ENCODE measurements around the gene IMPACT.
A peak's percentile ranks its signal among the peaks of the same experiment; 100 is the strongest.

IMPACT gene

DNA sequence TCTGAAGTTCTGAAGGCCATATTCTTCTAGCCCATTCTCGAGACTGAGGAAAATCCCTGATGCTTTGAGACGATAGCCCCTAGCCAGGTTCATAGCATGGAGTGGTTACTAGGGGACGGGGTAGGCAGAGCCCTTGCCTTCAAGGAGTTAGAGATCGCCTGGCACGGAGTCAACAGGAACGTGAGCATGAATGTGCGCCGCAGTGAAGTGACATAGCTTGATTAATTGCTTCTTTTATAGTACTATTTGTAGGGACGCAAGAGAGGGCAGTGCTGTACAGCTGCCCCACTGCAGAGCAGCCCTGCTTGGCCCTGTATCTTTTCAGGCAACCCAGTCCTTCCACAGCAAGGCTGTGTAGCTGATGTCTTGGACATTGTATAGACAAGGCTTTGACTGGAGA is 60.2 kb downstream of the IMPACT start:
- TF ChIP-seq, protein P1, sequence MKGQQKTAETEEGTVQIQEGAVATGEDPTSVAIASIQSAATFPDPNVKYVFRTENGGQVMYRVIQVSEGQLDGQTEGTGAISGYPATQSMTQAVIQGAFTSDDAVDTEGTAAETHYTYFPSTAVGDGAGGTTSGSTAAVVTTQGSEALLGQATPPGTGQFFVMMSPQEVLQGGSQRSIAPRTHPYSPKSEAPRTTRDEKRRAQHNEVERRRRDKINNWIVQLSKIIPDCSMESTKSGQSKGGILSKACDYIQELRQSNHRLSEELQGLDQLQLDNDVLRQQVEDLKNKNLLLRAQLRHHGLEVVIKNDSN (IDR thresholded peaks at IDR 0.05), result no peak
- TF ChIP-seq TAF1 (IDR thresholded peaks at IDR 0.05; ENCODE audit: low read depth), result no peak
- no peak for TF ChIP-seq CEBPB (IDR thresholded peaks at IDR 0.05)
- TF ChIP-seq RAD21 (IDR thresholded peaks at IDR 0.05; ENCODE audit: low read depth), result no peak
- no peak for TF ChIP-seq TCF12 (IDR thresholded peaks at IDR 0.05; ENCODE audit: low read depth)
- no peak for TF ChIP-seq NFIC (IDR thresholded peaks at IDR 0.05)
- TF ChIP-seq ZBTB7A (IDR thresholded peaks at IDR 0.05; ENCODE audit: low read depth), result no peak
- TF ChIP-seq FOXM1 (IDR thresholded peaks at IDR 0.05; ENCODE audit: borderline replicate concordance, low read depth), result no peak
- TF ChIP-seq, protein P2, sequence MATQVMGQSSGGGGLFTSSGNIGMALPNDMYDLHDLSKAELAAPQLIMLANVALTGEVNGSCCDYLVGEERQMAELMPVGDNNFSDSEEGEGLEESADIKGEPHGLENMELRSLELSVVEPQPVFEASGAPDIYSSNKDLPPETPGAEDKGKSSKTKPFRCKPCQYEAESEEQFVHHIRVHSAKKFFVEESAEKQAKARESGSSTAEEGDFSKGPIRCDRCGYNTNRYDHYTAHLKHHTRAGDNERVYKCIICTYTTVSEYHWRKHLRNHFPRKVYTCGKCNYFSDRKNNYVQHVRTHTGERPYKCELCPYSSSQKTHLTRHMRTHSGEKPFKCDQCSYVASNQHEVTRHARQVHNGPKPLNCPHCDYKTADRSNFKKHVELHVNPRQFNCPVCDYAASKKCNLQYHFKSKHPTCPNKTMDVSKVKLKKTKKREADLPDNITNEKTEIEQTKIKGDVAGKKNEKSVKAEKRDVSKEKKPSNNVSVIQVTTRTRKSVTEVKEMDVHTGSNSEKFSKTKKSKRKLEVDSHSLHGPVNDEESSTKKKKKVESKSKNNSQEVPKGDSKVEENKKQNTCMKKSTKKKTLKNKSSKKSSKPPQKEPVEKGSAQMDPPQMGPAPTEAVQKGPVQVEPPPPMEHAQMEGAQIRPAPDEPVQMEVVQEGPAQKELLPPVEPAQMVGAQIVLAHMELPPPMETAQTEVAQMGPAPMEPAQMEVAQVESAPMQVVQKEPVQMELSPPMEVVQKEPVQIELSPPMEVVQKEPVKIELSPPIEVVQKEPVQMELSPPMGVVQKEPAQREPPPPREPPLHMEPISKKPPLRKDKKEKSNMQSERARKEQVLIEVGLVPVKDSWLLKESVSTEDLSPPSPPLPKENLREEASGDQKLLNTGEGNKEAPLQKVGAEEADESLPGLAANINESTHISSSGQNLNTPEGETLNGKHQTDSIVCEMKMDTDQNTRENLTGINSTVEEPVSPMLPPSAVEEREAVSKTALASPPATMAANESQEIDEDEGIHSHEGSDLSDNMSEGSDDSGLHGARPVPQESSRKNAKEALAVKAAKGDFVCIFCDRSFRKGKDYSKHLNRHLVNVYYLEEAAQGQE (IDR thresholded peaks at IDR 0.05; ENCODE audit: low read depth), result no peak
- no peak for TF ChIP-seq CREB1 (IDR thresholded peaks at IDR 0.05; ENCODE audit: low read depth)
- no peak for TF ChIP-seq TEAD4 (IDR thresholded peaks at IDR 0.05)
- TF ChIP-seq YY1 (IDR thresholded peaks at IDR 0.05; ENCODE audit: low read depth), result no peak
- TF ChIP-seq, protein P3, sequence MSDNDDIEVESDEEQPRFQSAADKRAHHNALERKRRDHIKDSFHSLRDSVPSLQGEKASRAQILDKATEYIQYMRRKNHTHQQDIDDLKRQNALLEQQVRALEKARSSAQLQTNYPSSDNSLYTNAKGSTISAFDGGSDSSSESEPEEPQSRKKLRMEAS (IDR thresholded peaks at IDR 0.05), result no peak
- TF ChIP-seq EP300 (IDR thresholded peaks at IDR 0.05; ENCODE audit: borderline replicate concordance), result no peak
- TF ChIP-seq EGR1 (IDR thresholded peaks at IDR 0.05), result no peak

DNA sequence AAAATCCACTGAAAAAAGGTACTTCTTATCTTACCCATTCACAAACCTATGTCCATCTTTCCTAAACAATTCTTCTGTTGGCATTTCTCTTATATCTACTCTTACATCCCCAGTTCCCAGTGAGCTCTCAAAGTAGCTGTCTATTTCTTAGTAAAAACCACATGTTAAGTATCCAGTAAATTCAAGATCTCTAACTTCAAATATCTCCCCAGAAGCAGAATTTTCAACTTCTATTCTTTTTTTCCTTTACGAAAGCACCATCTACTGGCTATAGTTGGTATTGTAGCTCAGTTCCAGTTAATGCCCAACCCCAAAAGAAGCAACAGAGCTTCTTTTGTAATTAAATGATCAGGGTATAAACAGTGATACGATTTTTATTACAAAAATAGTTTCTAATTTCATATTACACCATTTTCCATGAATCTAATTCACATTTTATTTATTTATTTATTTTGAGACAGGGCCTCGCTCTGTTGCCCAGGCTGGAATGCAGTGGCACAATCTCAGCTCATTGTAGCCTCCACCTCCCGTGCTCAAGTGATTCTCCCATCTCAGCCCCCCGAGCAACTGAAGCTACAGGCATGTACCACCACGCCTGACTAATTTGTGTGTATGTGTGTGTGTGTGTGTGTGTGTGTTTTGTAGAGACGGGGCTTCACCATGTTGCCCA is 62.5 kb downstream of the IMPACT start:
- TF ChIP-seq, protein P1 (IDR thresholded peaks at IDR 0.05), result no peak
- peak; percentile 67 for TF ChIP-seq RAD21 (IDR thresholded peaks at IDR 0.05; ENCODE audit: low read depth)

DNA sequence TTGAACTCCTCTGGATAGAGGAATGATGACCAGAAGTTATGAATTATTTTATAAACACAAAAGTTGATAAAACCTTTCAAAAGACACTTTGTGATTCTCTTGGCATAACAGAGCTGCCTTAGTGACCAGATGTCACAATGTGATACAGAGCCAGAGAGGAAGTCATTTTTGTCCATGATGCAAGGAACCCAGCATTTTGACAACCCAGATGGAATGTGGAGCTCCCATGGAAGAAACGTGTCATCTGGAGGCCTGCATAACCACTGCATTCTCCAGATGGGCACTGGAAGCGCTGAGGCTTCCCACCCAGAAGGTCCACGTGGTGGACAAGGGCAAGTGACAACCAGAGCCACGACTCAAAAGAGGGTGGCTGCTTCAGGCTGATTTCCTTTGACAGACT is 64.1 kb downstream of the IMPACT start:
- TF ChIP-seq FOXM1 (IDR thresholded peaks at IDR 0.05; ENCODE audit: borderline replicate concordance, low read depth) (no peak), CEBPB (IDR thresholded peaks at IDR 0.05) (no peak), NFIC (IDR thresholded peaks at IDR 0.05) (no peak), EGR1 (IDR thresholded peaks at IDR 0.05) (no peak), TAF1 (IDR thresholded peaks at IDR 0.05; ENCODE audit: low read depth) (no peak), CREB1 (IDR thresholded peaks at IDR 0.05; ENCODE audit: low read depth) (no peak), TCF12 (IDR thresholded peaks at IDR 0.05; ENCODE audit: low read depth) (no peak), RAD21 (IDR thresholded peaks at IDR 0.05; ENCODE audit: low read depth) (no peak), YY1 (IDR thresholded peaks at IDR 0.05; ENCODE audit: low read depth) (no peak), ZBTB7A (IDR thresholded peaks at IDR 0.05; ENCODE audit: low read depth) (no peak)
- TF ChIP-seq, protein P3 (IDR thresholded peaks at IDR 0.05), result no peak
- TF ChIP-seq, protein P2 (IDR thresholded peaks at IDR 0.05; ENCODE audit: low read depth), result no peak

DNA sequence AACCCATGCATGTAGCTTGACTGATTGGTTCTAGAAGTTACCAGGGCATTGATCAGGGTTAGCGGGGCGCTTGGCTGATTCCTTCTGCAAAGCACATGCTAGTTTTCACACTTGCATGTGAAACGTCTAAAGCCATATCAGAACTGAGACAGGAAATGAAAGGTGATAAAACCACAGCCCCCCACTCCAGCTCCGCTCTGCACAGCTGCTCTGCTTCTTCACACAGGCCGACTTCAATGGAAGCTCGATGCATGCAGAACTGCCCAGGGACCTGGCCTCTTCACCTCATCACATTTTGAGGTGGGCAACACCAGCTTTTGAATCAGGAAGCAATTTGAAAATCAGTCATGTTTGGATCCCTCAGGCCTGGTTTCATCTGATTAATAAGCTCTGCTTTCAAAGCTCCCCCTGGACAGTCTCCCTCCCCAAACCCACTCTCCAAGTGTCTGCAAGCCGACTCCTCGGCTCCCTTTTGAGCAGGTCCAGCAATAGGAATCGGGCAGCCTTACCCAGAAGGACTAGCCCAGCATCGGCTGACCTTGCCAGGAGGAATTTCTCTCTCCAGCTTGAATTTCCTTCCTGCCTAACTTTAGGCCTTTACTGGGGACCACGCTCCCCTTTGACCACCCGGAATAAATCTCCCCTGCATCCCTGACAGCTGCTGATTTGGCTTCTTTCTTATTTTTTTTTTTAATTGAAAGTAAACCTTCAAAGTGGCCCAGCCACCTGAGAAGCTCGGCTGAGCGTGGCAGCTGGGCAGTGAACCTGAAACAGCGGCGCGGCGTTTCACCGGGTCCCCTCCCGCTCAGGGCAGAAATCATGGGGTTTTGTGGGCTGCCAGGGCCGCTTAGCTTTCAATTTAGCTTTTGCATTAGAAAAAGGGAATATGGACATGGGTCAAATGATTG is 65.7 kb downstream of the IMPACT start:
- TF ChIP-seq TCF12 (IDR thresholded peaks at IDR 0.05; ENCODE audit: low read depth), result no peak

DNA sequence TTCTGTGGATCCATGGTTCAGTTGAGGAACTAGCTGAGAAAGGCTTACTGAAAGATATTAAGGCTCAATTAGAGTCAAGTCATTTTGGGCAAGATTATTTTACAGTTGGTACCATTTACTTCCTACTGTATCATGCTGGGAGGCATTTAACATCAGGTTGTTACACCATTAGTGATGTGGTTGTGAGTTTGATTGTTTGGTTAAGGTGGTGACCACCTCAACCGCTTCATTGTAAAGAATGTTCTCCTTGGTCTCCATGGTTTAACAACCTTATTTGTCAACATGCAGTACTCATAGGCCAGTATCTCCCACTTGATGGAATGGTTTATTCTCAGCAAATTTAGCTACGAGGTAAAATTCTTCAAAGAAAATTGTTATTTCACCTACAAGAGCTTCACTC is 68.1 kb downstream of the IMPACT start:
- TF ChIP-seq ZBTB7A (IDR thresholded peaks at IDR 0.05; ENCODE audit: low read depth), result no peak
- TF ChIP-seq CEBPB (IDR thresholded peaks at IDR 0.05), result no peak
- TF ChIP-seq CREB1 (IDR thresholded peaks at IDR 0.05; ENCODE audit: low read depth), result no peak
- TF ChIP-seq TEAD4 (IDR thresholded peaks at IDR 0.05), result no peak
- TF ChIP-seq TAF1 (IDR thresholded peaks at IDR 0.05; ENCODE audit: low read depth), result no peak
- TF ChIP-seq EGR1 (IDR thresholded peaks at IDR 0.05), result no peak
- TF ChIP-seq TCF12 (IDR thresholded peaks at IDR 0.05; ENCODE audit: low read depth), result no peak
- TF ChIP-seq YY1 (IDR thresholded peaks at IDR 0.05; ENCODE audit: low read depth), result no peak
- TF ChIP-seq, protein P1 (IDR thresholded peaks at IDR 0.05), result no peak

Data from Ishikawa (cell line).